ENCODE measurements around the gene ARRDC1.

Gene ARRDC1

DNA sequence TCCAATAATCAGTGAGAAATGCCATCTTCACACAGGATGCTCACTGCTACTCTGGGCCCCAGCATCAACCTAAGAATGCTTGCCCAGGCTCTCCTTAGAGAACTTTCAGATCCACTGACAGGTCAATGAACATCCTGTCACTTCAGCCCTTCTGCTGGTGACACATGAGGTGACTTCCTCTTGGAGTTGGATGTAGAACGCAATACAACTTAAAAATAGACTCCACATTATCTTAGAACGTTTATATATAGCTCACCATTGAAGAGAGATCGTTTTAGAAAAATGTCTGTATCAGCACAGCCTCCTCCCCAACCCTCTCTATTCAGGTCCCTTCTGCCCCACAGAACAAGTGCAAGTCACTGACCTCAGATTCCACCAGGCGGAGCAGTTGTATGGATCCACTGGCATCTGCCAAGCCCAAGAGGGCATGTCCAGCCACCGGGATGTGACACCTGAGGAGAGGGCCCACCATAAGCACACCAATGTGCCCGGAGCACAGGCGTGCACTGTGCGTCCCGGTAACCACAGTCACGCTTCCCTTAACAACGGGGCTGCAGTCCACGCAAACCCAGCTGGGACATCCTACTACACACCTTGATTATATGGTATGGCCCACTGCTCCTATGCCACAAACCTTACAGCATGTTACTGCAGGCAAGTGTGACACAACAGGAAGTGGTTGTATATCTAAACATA lies 29.6 kb upstream of the ARRDC1 start:
- Histone ChIP-seq H3K4me3 (ENCODE audit: low read length) (no peak overlapping the region), H3K36me3 (ENCODE audit: control insufficient read depth, insufficient read depth, low read length, severe bottlenecking) (peaks cover 34% of the 10 kb centered on the region), H3K27me3 (replicated peaks; ENCODE audit: control insufficient read depth, insufficient read depth, low read length) (no peaks in the 10 kb centered on the region), H3K9ac (ENCODE audit: low read length) (peak overlapping the region; percentile 5), H3K9me3 (ENCODE audit: control insufficient read depth, low read length) (no peaks in the 10 kb centered on the region), H3K4me1 (ENCODE audit: control insufficient read depth, insufficient read depth, low read length) (peaks cover 17% of the 10 kb centered on the region)
- DNase-seq (ENCODE audit: low read depth) = no peak

DNA sequence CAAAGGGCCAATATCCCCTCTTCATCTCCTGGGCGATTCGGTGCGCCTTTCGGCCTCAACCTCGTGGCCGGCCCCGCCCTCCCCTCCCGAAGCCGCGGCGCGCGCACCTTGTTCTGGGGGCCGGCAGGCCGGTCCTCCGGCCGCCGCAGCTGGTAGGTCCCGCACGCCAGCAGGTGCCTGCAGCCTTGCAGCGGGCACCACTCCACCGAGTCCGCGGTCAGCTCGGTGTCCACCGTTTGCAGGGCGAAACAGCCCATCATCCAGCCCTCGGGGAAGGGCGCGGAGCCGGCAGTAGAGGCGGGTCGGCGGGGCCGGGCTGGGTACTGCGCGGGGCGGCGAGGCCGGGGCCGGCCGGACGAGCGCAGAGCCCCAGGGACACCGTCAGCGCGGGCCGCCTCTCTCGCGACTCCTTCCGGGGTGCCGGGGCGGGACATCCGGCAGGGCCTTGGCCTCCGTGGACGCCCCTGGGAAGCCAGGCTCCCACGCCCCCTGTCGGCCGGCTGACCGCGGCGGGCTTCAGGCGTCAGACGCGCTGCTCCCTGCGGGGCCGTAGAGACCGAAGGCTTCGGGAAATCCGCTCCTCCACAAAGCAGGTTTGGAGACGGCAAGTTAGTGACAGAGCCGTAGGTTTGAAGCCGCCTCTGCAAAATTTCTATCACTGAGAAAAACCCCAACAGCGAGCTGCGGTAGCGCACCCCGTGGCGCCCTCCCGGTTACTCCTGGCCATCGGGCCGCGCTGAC lies 26.8 kb upstream of the ARRDC1 start, which contains the start of gene DPH7:
Gene DPH7, minus strand, starts transcription at position 408 of the 741 bp plus-strand sequence. Its CDS starts 148 bp downstream, at position 260.
- peak within 1 kb of the TSS; percentile 88 for H3K4me3 ChIP-seq (ENCODE audit: low read length)
- peak; percentile 98 for DNase-seq (ENCODE audit: low read depth)

DNA sequence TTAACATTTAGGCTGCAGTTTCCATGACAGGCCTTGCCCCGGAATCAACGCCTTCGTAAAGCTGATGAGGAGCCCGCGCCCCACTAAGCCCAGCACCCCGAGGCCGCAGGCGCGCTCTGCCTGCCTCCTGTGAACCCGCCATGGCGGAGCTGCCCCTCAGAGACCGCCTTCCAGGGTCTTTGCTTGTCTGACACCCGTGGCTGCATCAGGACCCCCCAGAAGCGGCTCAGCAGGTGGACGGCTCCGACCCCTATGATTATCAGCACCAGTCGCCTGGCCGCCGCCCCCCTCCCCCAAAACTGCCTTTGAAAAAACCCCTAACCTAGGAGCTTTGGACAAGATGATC lies 26.3 kb upstream of the ARRDC1 start:
- Histone ChIP-seq H3K4me3 (ENCODE audit: low read length) (peak overlapping the region; percentile 88), H3K9ac (ENCODE audit: low read length) (peak overlapping the region; percentile 92), H3K27me3 (replicated peaks; ENCODE audit: control insufficient read depth, insufficient read depth, low read length) (no peaks in the 10 kb centered on the region), H3K36me3 (ENCODE audit: control insufficient read depth, insufficient read depth, low read length, severe bottlenecking) (peaks cover 44% of the 10 kb centered on the region), H3K4me1 (ENCODE audit: control insufficient read depth, insufficient read depth, low read length) (peaks cover 17% of the 10 kb centered on the region), H3K9me3 (ENCODE audit: control insufficient read depth, low read length) (no peaks in the 10 kb centered on the region)
- DNase-seq (ENCODE audit: low read depth) = no peak

More for the DNA sequence above, 26.8 kb upstream of the ARRDC1 start, which contains the start of gene DPH7:
- H3K4me1 ChIP-seq (ENCODE audit: control insufficient read depth, insufficient read depth, low read length) = peaks cover 17% of the 10 kb centered on the region
- no peaks in the 10 kb centered on the region for H3K9me3 ChIP-seq (ENCODE audit: control insufficient read depth, low read length)
- peaks cover 48% of the 10 kb centered on the region for H3K36me3 ChIP-seq (ENCODE audit: control insufficient read depth, insufficient read depth, low read length, severe bottlenecking)
- peak within 1 kb of the TSS; percentile 92 for H3K9ac ChIP-seq (ENCODE audit: low read length)
- H3K27me3 ChIP-seq (replicated peaks; ENCODE audit: control insufficient read depth, insufficient read depth, low read length) = no peaks in the 10 kb centered on the region

DNA sequence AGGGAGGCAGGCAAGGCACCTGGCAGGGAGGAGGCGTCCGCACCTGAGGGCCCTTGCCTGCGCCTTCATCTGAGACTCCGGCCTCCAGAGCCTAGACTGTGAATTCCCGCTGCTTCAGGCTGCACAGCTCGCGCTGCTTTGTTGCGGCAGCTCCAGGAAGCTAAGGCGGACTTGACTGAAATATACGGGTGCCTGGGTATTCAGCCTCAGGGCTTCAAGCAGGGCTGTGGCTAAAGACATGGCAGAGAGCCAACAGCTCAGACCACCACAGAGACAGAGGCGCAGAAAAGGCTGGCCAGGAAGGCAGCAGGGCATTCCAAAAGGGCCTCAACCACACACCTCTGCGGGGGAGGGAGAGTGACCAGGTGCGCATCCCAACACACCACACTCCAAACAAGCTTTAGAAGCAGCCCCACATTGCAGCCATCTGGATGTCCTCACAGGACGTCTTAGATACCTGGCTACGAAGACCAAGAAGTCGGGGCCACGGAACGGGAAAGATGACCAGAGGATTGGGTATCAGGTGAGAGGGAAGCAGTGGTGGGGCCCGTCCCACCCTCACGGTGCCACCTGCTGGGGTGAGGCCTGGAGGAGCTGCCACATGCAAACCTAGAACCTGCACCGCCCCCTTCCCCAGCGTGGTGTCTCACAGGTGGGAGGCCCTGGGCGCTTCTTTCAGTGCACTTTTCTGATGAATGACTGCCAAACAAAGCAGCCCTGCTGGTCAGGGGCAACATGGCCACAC lies 25.1 kb upstream of the ARRDC1 start:
- no peak overlapping the region for H3K9ac ChIP-seq (ENCODE audit: low read length)
- no peak overlapping the region for H3K4me3 ChIP-seq (ENCODE audit: low read length)
- peaks cover 17% of the 10 kb centered on the region for H3K4me1 ChIP-seq (ENCODE audit: control insufficient read depth, insufficient read depth, low read length)
- no peak for DNase-seq (ENCODE audit: low read depth)
- H3K36me3 ChIP-seq (ENCODE audit: control insufficient read depth, insufficient read depth, low read length, severe bottlenecking) = peaks cover 37% of the 10 kb centered on the region
- no peaks in the 10 kb centered on the region for H3K27me3 ChIP-seq (replicated peaks; ENCODE audit: control insufficient read depth, insufficient read depth, low read length)
- no peaks in the 10 kb centered on the region for H3K9me3 ChIP-seq (ENCODE audit: control insufficient read depth, low read length)

DNA sequence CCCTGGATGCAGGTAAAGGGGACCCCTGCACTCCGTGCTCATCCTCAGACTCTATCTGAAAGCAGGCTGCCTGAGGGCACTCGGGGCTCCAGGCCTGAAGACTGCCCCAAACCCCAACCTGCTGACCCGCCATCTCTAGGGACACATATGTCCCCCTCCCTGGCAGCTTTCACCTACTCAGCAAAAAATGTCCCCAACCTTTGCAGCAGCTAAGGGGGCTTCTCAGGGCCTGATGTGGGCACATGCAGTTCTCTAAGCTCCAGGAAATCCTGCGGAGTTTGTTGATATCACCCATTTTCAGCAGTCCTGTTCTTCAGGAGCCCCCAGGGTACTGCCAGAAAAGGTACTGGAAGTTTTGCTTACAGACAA lies 24.5 kb upstream of the ARRDC1 start:
- H3K9ac ChIP-seq (ENCODE audit: low read length) = no peak overlapping the region
- no peak for DNase-seq (ENCODE audit: low read depth)

DNA sequence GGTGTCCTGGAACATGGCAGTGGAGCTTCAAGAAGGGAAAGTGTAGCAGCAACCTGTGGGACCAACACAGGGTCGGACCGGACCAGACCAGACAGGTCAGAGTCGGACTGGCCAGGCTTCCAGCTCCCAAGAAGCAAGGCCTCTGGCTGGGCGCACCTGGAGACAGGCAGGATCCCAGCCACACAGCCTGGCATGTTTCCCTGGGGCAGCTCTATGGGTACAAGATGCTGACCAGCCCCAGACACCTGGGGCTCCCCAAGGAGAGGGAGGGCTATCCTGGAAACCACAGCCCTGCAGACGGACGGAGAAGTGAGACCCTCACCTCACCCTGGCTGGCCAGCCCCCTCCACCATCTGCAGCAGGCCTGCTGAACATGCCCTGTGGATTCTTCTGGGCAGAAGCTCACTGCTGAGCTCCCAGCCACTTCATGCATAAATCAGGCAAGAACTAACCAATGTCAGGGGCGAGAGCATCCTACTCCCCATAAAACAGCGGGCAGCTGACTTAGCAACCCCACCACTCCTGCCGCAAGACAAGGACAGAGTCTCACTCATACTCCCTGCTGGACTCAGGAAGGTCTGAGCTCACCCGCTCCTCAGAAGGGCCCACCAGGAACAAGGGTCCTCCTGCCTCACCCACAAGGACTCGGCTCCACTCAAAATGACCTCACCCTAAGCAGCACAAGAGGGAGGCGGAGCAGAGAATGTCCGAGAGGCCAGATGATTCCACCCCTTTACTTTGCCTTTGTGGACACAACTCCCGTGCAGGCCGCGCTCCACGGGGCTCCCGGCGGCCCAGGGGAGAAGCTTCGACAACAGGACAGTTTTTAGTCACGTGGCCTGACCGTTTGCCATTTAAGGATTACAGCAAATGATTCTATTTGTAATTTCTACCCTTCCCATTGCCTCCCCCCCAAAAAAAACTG lies 23.9 kb upstream of the ARRDC1 start:
- Histone ChIP-seq H3K4me3 (ENCODE audit: low read length) (no peak overlapping the region), H3K4me1 (ENCODE audit: control insufficient read depth, insufficient read depth, low read length) (peaks cover 17% of the 10 kb centered on the region), H3K9ac (ENCODE audit: low read length) (no peak overlapping the region), H3K27me3 (replicated peaks; ENCODE audit: control insufficient read depth, insufficient read depth, low read length) (no peaks in the 10 kb centered on the region), H3K36me3 (ENCODE audit: control insufficient read depth, insufficient read depth, low read length, severe bottlenecking) (peaks cover 42% of the 10 kb centered on the region), H3K9me3 (ENCODE audit: control insufficient read depth, low read length) (no peaks in the 10 kb centered on the region)
- no peak for DNase-seq (ENCODE audit: low read depth)

More for the DNA sequence above, 24.5 kb upstream of the ARRDC1 start:
- Histone ChIP-seq H3K9me3 (ENCODE audit: control insufficient read depth, low read length) (no peaks in the 10 kb centered on the region), H3K36me3 (ENCODE audit: control insufficient read depth, insufficient read depth, low read length, severe bottlenecking) (peaks cover 38% of the 10 kb centered on the region), H3K4me3 (ENCODE audit: low read length) (no peak overlapping the region), H3K27me3 (replicated peaks; ENCODE audit: control insufficient read depth, insufficient read depth, low read length) (no peaks in the 10 kb centered on the region), H3K4me1 (ENCODE audit: control insufficient read depth, insufficient read depth, low read length) (peaks cover 17% of the 10 kb centered on the region)

DNA sequence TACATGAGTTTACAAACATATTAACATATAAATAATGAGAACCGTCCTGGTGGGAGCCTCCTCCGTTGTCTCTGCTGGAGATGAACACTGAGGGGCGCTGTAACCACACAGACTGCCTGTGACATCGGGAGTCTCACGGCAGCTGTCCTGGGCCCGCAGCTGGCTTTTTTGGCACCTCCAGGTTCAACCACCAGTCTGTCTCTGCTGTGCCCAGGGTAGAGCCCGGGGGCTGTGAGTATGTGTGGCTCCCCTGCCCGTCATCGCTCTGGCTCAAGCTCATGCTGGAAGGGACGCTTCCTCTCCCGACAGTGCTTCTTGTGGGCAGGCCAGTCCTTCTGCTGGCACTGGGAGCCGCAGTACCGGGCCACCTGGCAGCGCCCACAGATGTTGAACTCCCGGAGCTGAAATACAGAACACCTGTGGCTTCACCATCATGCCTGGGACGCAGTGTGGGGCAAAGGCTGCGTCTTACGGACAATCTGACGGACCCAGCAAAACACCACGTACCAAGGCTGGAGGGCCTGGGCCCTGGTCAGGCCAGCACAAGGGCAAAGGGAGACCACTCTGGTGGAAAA lies 23.1 kb upstream of the ARRDC1 start:
- Histone ChIP-seq H3K9ac (ENCODE audit: low read length) (no peak overlapping the region), H3K27me3 (replicated peaks; ENCODE audit: control insufficient read depth, insufficient read depth, low read length) (no peaks in the 10 kb centered on the region), H3K4me3 (ENCODE audit: low read length) (no peak overlapping the region), H3K36me3 (ENCODE audit: control insufficient read depth, insufficient read depth, low read length, severe bottlenecking) (peaks cover 50% of the 10 kb centered on the region), H3K9me3 (ENCODE audit: control insufficient read depth, low read length) (no peaks in the 10 kb centered on the region), H3K4me1 (ENCODE audit: control insufficient read depth, insufficient read depth, low read length) (peaks cover 11% of the 10 kb centered on the region)
- no peak for DNase-seq (ENCODE audit: low read depth)

DNA sequence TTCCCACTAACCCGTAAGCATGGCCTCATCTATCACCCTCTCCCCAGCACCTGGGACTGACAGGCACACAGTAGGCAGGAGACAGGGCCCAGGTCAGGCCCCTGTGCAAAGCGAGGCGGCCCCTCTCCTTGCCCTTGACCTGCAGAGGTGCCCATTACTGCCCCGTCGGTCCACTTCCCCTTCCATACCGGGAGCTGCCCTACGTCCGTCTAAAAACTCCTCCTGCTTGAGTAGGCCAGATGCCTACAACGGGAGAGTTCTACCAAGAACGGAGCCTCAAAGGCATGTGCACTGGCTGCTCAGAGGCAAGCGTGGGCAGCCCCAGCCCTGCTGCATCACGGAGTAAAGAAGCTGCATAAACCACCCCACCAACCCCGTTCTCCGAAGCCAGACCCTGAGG lies 22.1 kb upstream of the ARRDC1 start:
- Histone ChIP-seq H3K4me3 (ENCODE audit: low read length) (no peak overlapping the region), H3K9ac (ENCODE audit: low read length) (peak overlapping the region; percentile 41), H3K9me3 (ENCODE audit: control insufficient read depth, low read length) (no peaks in the 10 kb centered on the region), H3K27me3 (replicated peaks; ENCODE audit: control insufficient read depth, insufficient read depth, low read length) (no peaks in the 10 kb centered on the region), H3K36me3 (ENCODE audit: control insufficient read depth, insufficient read depth, low read length, severe bottlenecking) (peaks cover 59% of the 10 kb centered on the region), H3K4me1 (ENCODE audit: control insufficient read depth, insufficient read depth, low read length) (peaks cover 5% of the 10 kb centered on the region)
- DNase-seq (ENCODE audit: low read depth) = no peak

DNA sequence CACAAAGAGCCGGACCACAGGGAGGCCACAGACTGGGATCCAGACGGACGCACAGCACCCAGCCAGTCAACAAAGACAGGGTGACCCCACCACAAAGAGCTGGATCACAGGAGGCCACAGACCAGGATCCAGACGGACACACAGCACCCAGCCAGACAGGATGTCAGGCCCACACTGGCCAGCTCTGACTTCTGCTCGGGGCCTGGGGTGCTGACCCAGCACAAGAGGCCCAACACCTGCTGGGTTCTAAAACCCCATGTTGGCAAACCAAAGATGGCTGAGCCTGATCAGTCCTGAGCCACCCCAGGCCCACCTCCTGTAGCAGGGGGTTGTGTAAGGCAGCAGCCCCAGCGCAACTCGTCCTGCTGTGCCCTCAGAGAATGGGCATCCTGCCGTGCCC lies 21.5 kb upstream of the ARRDC1 start:
- Histone ChIP-seq H3K9me3 (ENCODE audit: control insufficient read depth, low read length) (no peaks in the 10 kb centered on the region), H3K36me3 (ENCODE audit: control insufficient read depth, insufficient read depth, low read length, severe bottlenecking) (peaks cover 59% of the 10 kb centered on the region), H3K27me3 (replicated peaks; ENCODE audit: control insufficient read depth, insufficient read depth, low read length) (no peaks in the 10 kb centered on the region), H3K4me1 (ENCODE audit: control insufficient read depth, insufficient read depth, low read length) (peaks cover 9% of the 10 kb centered on the region), H3K9ac (ENCODE audit: low read length) (no peak overlapping the region), H3K4me3 (ENCODE audit: low read length) (no peak overlapping the region)
- no peak for DNase-seq (ENCODE audit: low read depth)

DNA sequence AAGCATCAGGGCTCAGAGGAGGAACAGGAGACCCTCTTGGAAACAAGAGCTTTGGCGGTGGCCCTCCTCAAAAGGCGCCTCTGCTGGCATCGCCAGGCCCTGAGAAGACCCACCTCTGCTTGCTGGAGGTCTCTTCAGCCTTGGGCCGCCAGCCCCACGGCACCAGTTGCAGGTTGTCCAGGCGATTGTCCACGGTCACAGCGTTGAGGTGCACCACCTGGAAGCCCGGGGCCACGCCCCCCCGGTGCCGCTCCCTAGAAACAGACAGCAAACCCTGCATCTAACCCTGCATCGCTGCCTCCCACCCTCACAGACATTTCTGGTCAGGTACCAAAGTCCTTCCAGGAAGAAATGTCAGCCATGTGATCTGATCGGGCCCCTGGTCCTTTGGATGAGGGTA lies 18.6 kb upstream of the ARRDC1 start:
- Histone ChIP-seq H3K36me3 (ENCODE audit: control insufficient read depth, insufficient read depth, low read length, severe bottlenecking) (peaks cover 52% of the 10 kb centered on the region), H3K4me3 (ENCODE audit: low read length) (no peak overlapping the region), H3K9ac (ENCODE audit: low read length) (no peak overlapping the region), H3K9me3 (ENCODE audit: control insufficient read depth, low read length) (no peaks in the 10 kb centered on the region), H3K27me3 (replicated peaks; ENCODE audit: control insufficient read depth, insufficient read depth, low read length) (no peaks in the 10 kb centered on the region), H3K4me1 (ENCODE audit: control insufficient read depth, insufficient read depth, low read length) (peaks cover 13% of the 10 kb centered on the region)
- no peak for DNase-seq (ENCODE audit: low read depth)

All from adipocyte (in vitro differentiated cells).